ENCODE measurements around the gene SLC12A4. TPM values are rescaled to one million over a fixed set of nuclear protein-coding genes. Genes with fewer than 3 reads are reported as not detected.

The SLC12A4 gene
- total RNA-seq, 1 experiment from 2014 or later: 41.9 TPM

GRCh38 chr16:67902831-67903230 is 65.6 kb downstream of the SLC12A4 start:
- Histone ChIP-seq H3K4me3 (ENCODE audit: low read depth, low read length, poor library complexity, severe bottlenecking) (no peak overlapping the region), H3K9me3 (ENCODE audit: low read depth, low read length, poor library complexity, severe bottlenecking) (no peaks in the 10 kb centered on the region), H3K27ac (ENCODE audit: low read depth, low read length, poor library complexity, severe bottlenecking) (no peak overlapping the region), H3K27me3 (replicated peaks; ENCODE audit: insufficient read depth, low read depth, low read length, poor library complexity) (no peaks in the 10 kb centered on the region), H3K36me3 (ENCODE audit: insufficient read depth, low read length, poor library complexity, severe bottlenecking) (no peaks in the 10 kb centered on the region), H3K4me1 (ENCODE audit: insufficient read depth, low read length, poor library complexity, severe bottlenecking) (no peaks in the 10 kb centered on the region)
- CTCF ChIA-PET: no interaction called here
- TF ChIP-seq CTCF (conservative IDR thresholded peaks at IDR 0.05; ENCODE audit: low read depth, low read length) (no peak), EZH2 (IDR thresholded peaks at IDR 0.05; ENCODE audit: borderline replicate concordance, low read depth, low read length, poor library complexity, severe bottlenecking) (no peak)
- intact Hi-C loops (cut with micrococcal nuclease; ENCODE audit: unreplicated experiment): no loop called here
- POLR2A ChIA-PET (ENCODE audit: low non-redundant PET): no interaction called here
- BruUV-seq (replicated peaks): no TSS peak
- no peak for DNase-seq (ENCODE audit: low spot score)

GRCh38 chr16:67901734-67902133 is 66.7 kb downstream of the SLC12A4 start:
- CTCF ChIA-PET: interaction anchor here (0.7 kb wide), 1 partner anchor 421 kb away, joined by 3 read pairs; the partner anchor contains the start of gene ATP6V0D1
- H3K9me3 ChIP-seq (ENCODE audit: low read depth, low read length, poor library complexity, severe bottlenecking): no peaks in the 10 kb centered on the region
- TF ChIP-seq EZH2 (IDR thresholded peaks at IDR 0.05; ENCODE audit: borderline replicate concordance, low read depth, low read length, poor library complexity, severe bottlenecking) (no peak), CTCF (conservative IDR thresholded peaks at IDR 0.05; ENCODE audit: low read depth, low read length) (no peak)
- no TSS peak for BruUV-seq (replicated peaks)
- intact Hi-C loops (cut with micrococcal nuclease; ENCODE audit: unreplicated experiment): no loop called here
- DNase-seq (ENCODE audit: low spot score): no peak
- no peaks in the 10 kb centered on the region for H3K36me3 ChIP-seq (ENCODE audit: insufficient read depth, low read length, poor library complexity, severe bottlenecking)
- no peaks in the 10 kb centered on the region for H3K4me1 ChIP-seq (ENCODE audit: insufficient read depth, low read length, poor library complexity, severe bottlenecking)
- H3K4me3 ChIP-seq (ENCODE audit: low read depth, low read length, poor library complexity, severe bottlenecking): no peak overlapping the region
- POLR2A ChIA-PET (ENCODE audit: low non-redundant PET): no interaction called here
- no peaks in the 10 kb centered on the region for H3K27me3 ChIP-seq (replicated peaks; ENCODE audit: insufficient read depth, low read depth, low read length, poor library complexity)
- H3K27ac ChIP-seq (ENCODE audit: low read depth, low read length, poor library complexity, severe bottlenecking): no peak overlapping the region

GRCh38 chr16:67897231-67897630 is 71.2 kb downstream of the SLC12A4 start:
- peaks cover 6% of the 10 kb centered on the region for H3K4me1 ChIP-seq (ENCODE audit: insufficient read depth, low read length, poor library complexity, severe bottlenecking)
- DNase-seq (ENCODE audit: low spot score): no peak
- CTCF ChIA-PET: interaction anchor here (0.6 kb wide), 1 partner anchor 37 kb away, joined by 7 read pairs; no protein-coding TSS in a partner anchor
- no TSS peak for BruUV-seq (replicated peaks)
- H3K4me3 ChIP-seq (ENCODE audit: low read depth, low read length, poor library complexity, severe bottlenecking): no peak overlapping the region
- no peaks in the 10 kb centered on the region for H3K27me3 ChIP-seq (replicated peaks; ENCODE audit: insufficient read depth, low read depth, low read length, poor library complexity)
- no peaks in the 10 kb centered on the region for H3K9me3 ChIP-seq (ENCODE audit: low read depth, low read length, poor library complexity, severe bottlenecking)
- POLR2A ChIA-PET (ENCODE audit: low non-redundant PET): no interaction called here
- intact Hi-C loops (cut with micrococcal nuclease; ENCODE audit: unreplicated experiment): no loop called here
- TF ChIP-seq CTCF (conservative IDR thresholded peaks at IDR 0.05; ENCODE audit: low read depth, low read length) (no peak), EZH2 (IDR thresholded peaks at IDR 0.05; ENCODE audit: borderline replicate concordance, low read depth, low read length, poor library complexity, severe bottlenecking) (no peak)
- H3K27ac ChIP-seq (ENCODE audit: low read depth, low read length, poor library complexity, severe bottlenecking): no peak overlapping the region
- H3K36me3 ChIP-seq (ENCODE audit: insufficient read depth, low read length, poor library complexity, severe bottlenecking): no peaks in the 10 kb centered on the region
